ENCODE data around the gene KIF5A. TPM values are rescaled to one million over a fixed set of nuclear protein-coding genes. Genes with fewer than 3 reads are reported as not detected.
"Not testable (repeated sequence)": the region's sequence is repeated elsewhere in the genome, so short reads cannot be mapped to it uniquely, and the experiment has no call there.

Gene KIF5A
- polyA plus RNA-seq, 2 donors, result 0.12 to 0.24 TPM

GRCh38 chr12:57563358-57563757 lies 13.5 kb downstream of the KIF5A start:
- Histone ChIP-seq H3K4me1 (ENCODE audit: control insufficient read depth in 2 of 2, insufficient read depth in 2 of 2, low read length in 1 of 2) (no peaks in the 10 kb centered on the region), H3K36me3 (ENCODE audit: control insufficient read depth in 2 of 2, insufficient read depth in 2 of 2, low read length in 1 of 2) (no peaks in the 10 kb centered on the region), H3K27me3 (ENCODE audit: control insufficient read depth in 1 of 2, insufficient read depth in 2 of 2, low read length in 2 of 2) (no peaks in the 10 kb centered on the region), H3K9me3 (ENCODE audit: control insufficient read depth in 2 of 2, insufficient read depth in 1 of 2, low read depth in 1 of 2, low read length in 1 of 2) (no peaks in the 10 kb centered on the region), H3K4me3 (ENCODE audit: low read depth in 1 of 2, low read length in 2 of 2) (no peak overlapping the region), H3K27ac (ENCODE audit: low read depth in 2 of 2, low read length in 1 of 2) (no peak overlapping the region)
- WGBS, 2 donors, result 68 to 69% methylated on average over 4 of the region's 4 CpGs

GRCh38 chr12:57564178-57564740 lies 14.4 kb downstream of the KIF5A start:
- Histone ChIP-seq H3K4me3 (ENCODE audit: low read depth in 1 of 2, low read length in 2 of 2) (no peak overlapping the region), H3K9me3 (ENCODE audit: control insufficient read depth in 2 of 2, insufficient read depth in 1 of 2, low read depth in 1 of 2, low read length in 1 of 2) (no peaks in the 10 kb centered on the region), H3K36me3 (ENCODE audit: control insufficient read depth in 2 of 2, insufficient read depth in 2 of 2, low read length in 1 of 2) (no peaks in the 10 kb centered on the region), H3K27ac (ENCODE audit: low read depth in 2 of 2, low read length in 1 of 2) (no peak overlapping the region), H3K4me1 (ENCODE audit: control insufficient read depth in 2 of 2, insufficient read depth in 2 of 2, low read length in 1 of 2) (no peaks in the 10 kb centered on the region), H3K27me3 (ENCODE audit: control insufficient read depth in 1 of 2, insufficient read depth in 2 of 2, low read length in 2 of 2) (no peaks in the 10 kb centered on the region)
- 81 to 85% methylated on average over 7 of the region's 7 CpGs for WGBS, 2 donors

- no peak overlapping the region for H3K4me3 ChIP-seq (ENCODE audit: low read depth in 1 of 2, low read length in 2 of 2)
- 78 to 82% methylated on average over 6 of the region's 6 CpGs for WGBS, 2 donors
- no peaks in the 10 kb centered on the region for H3K36me3 ChIP-seq (ENCODE audit: control insufficient read depth in 2 of 2, insufficient read depth in 2 of 2, low read length in 1 of 2)
- H3K4me1 ChIP-seq (ENCODE audit: control insufficient read depth in 2 of 2, insufficient read depth in 2 of 2, low read length in 1 of 2), result no peaks in the 10 kb centered on the region
- no peak overlapping the region for H3K27ac ChIP-seq (ENCODE audit: low read depth in 2 of 2, low read length in 1 of 2)
- no peaks in the 10 kb centered on the region for H3K27me3 ChIP-seq (ENCODE audit: control insufficient read depth in 1 of 2, insufficient read depth in 2 of 2, low read length in 2 of 2)
- no peaks in the 10 kb centered on the region for H3K9me3 ChIP-seq (ENCODE audit: control insufficient read depth in 2 of 2, insufficient read depth in 1 of 2, low read depth in 1 of 2, low read length in 1 of 2)
Measured at GRCh38 chr12:57568838-57569237, 19.0 kb downstream of the KIF5A start.

- WGBS, 2 donors, result 89 to 90% methylated on average over 18 of the region's 18 CpGs
- no peaks in the 10 kb centered on the region for H3K4me1 ChIP-seq (ENCODE audit: control insufficient read depth in 2 of 2, insufficient read depth in 2 of 2, low read length in 1 of 2)
Measured at GRCh38 chr12:57569858-57570257, 20.0 kb downstream of the KIF5A start.

GRCh38 chr12:57570438-57570837 lies 20.6 kb downstream of the KIF5A start:
- not testable (repeated sequence) for H3K9me3 ChIP-seq (ENCODE audit: control insufficient read depth in 2 of 2, insufficient read depth in 1 of 2, low read depth in 1 of 2, low read length in 1 of 2); H3K36me3 ChIP-seq (ENCODE audit: control insufficient read depth in 2 of 2, insufficient read depth in 2 of 2, low read length in 1 of 2); H3K27me3 ChIP-seq (ENCODE audit: control insufficient read depth in 1 of 2, insufficient read depth in 2 of 2, low read length in 2 of 2); H3K27ac ChIP-seq (ENCODE audit: low read depth in 2 of 2, low read length in 1 of 2); H3K4me1 ChIP-seq (ENCODE audit: control insufficient read depth in 2 of 2, insufficient read depth in 2 of 2, low read length in 1 of 2); H3K4me3 ChIP-seq (ENCODE audit: low read depth in 1 of 2, low read length in 2 of 2)
- 85 to 92% methylated on average over 13 of the region's 13 CpGs for WGBS, 2 donors

More at GRCh38 chr12:57569858-57570257, 20.0 kb downstream of the KIF5A start:
- no peak overlapping the region for H3K27ac ChIP-seq (ENCODE audit: low read depth in 2 of 2, low read length in 1 of 2)
- H3K27me3 ChIP-seq (ENCODE audit: control insufficient read depth in 1 of 2, insufficient read depth in 2 of 2, low read length in 2 of 2), result no peaks in the 10 kb centered on the region
- H3K9me3 ChIP-seq (ENCODE audit: control insufficient read depth in 2 of 2, insufficient read depth in 1 of 2, low read depth in 1 of 2, low read length in 1 of 2), result no peaks in the 10 kb centered on the region
- no peaks in the 10 kb centered on the region for H3K36me3 ChIP-seq (ENCODE audit: control insufficient read depth in 2 of 2, insufficient read depth in 2 of 2, low read length in 1 of 2)
- H3K4me3 ChIP-seq (ENCODE audit: low read depth in 1 of 2, low read length in 2 of 2), result no peak overlapping the region

- no peaks in the 10 kb centered on the region for H3K4me1 ChIP-seq (ENCODE audit: control insufficient read depth in 2 of 2, insufficient read depth in 2 of 2, low read length in 1 of 2)
- no peaks in the 10 kb centered on the region for H3K27me3 ChIP-seq (ENCODE audit: control insufficient read depth in 1 of 2, insufficient read depth in 2 of 2, low read length in 2 of 2)
- no peaks in the 10 kb centered on the region for H3K36me3 ChIP-seq (ENCODE audit: control insufficient read depth in 2 of 2, insufficient read depth in 2 of 2, low read length in 1 of 2)
- no peak overlapping the region for H3K4me3 ChIP-seq (ENCODE audit: low read depth in 1 of 2, low read length in 2 of 2)
- H3K9me3 ChIP-seq (ENCODE audit: control insufficient read depth in 2 of 2, insufficient read depth in 1 of 2, low read depth in 1 of 2, low read length in 1 of 2), result no peaks in the 10 kb centered on the region
- 79 to 83% methylated on average over 12 of the region's 12 CpGs for WGBS, 2 donors
- no peak overlapping the region for H3K27ac ChIP-seq (ENCODE audit: low read depth in 2 of 2, low read length in 1 of 2)
Measured at GRCh38 chr12:57571926-57572762, 22.3 kb downstream of the KIF5A start.

GRCh38 chr12:57574795-57575194 lies 25.0 kb downstream of the KIF5A start:
- WGBS, 2 donors, result 83 to 88% methylated on average over 10 of the region's 10 CpGs

GRCh38 chr12:57575771-57576612 lies 26.1 kb downstream of the KIF5A start:
- WGBS, 2 donors, result 76 to 87% methylated on average over 12 of the region's 12 CpGs
- H3K27ac ChIP-seq (ENCODE audit: low read depth in 2 of 2, low read length in 1 of 2), result no peak overlapping the region

More at GRCh38 chr12:57574795-57575194, 25.0 kb downstream of the KIF5A start:
- no peak overlapping the region for H3K27ac ChIP-seq (ENCODE audit: low read depth in 2 of 2, low read length in 1 of 2)
- H3K36me3 ChIP-seq (ENCODE audit: control insufficient read depth in 2 of 2, insufficient read depth in 2 of 2, low read length in 1 of 2), result no peaks in the 10 kb centered on the region
- H3K4me3 ChIP-seq (ENCODE audit: low read depth in 1 of 2, low read length in 2 of 2), result no peak overlapping the region
- H3K9me3 ChIP-seq (ENCODE audit: control insufficient read depth in 2 of 2, insufficient read depth in 1 of 2, low read depth in 1 of 2, low read length in 1 of 2), result no peaks in the 10 kb centered on the region
- H3K27me3 ChIP-seq (ENCODE audit: control insufficient read depth in 1 of 2, insufficient read depth in 2 of 2, low read length in 2 of 2), result no peaks in the 10 kb centered on the region
- no peaks in the 10 kb centered on the region for H3K4me1 ChIP-seq (ENCODE audit: control insufficient read depth in 2 of 2, insufficient read depth in 2 of 2, low read length in 1 of 2)

GRCh38 chr12:57576613-57577160 lies 26.8 kb downstream of the KIF5A start:
- Histone ChIP-seq H3K4me3 (ENCODE audit: low read depth in 1 of 2, low read length in 2 of 2) (no peak overlapping the region), H3K27ac (ENCODE audit: low read depth in 2 of 2, low read length in 1 of 2) (no peak overlapping the region), H3K9me3 (ENCODE audit: control insufficient read depth in 2 of 2, insufficient read depth in 1 of 2, low read depth in 1 of 2, low read length in 1 of 2) (no peaks in the 10 kb centered on the region), H3K27me3 (ENCODE audit: control insufficient read depth in 1 of 2, insufficient read depth in 2 of 2, low read length in 2 of 2) (no peaks in the 10 kb centered on the region), H3K36me3 (ENCODE audit: control insufficient read depth in 2 of 2, insufficient read depth in 2 of 2, low read length in 1 of 2) (no peaks in the 10 kb centered on the region), H3K4me1 (ENCODE audit: control insufficient read depth in 2 of 2, insufficient read depth in 2 of 2, low read length in 1 of 2) (no peaks in the 10 kb centered on the region)
- WGBS, 2 donors, result 70 to 72% methylated on average over 9 of the region's 9 CpGs

More at GRCh38 chr12:57575771-57576612, 26.1 kb downstream of the KIF5A start:
- H3K4me3 ChIP-seq (ENCODE audit: low read depth in 1 of 2, low read length in 2 of 2), result no peak overlapping the region
- H3K4me1 ChIP-seq (ENCODE audit: control insufficient read depth in 2 of 2, insufficient read depth in 2 of 2, low read length in 1 of 2), result no peaks in the 10 kb centered on the region
- no peaks in the 10 kb centered on the region for H3K36me3 ChIP-seq (ENCODE audit: control insufficient read depth in 2 of 2, insufficient read depth in 2 of 2, low read length in 1 of 2)
- no peaks in the 10 kb centered on the region for H3K9me3 ChIP-seq (ENCODE audit: control insufficient read depth in 2 of 2, insufficient read depth in 1 of 2, low read depth in 1 of 2, low read length in 1 of 2)
- no peaks in the 10 kb centered on the region for H3K27me3 ChIP-seq (ENCODE audit: control insufficient read depth in 1 of 2, insufficient read depth in 2 of 2, low read length in 2 of 2)

Measured in esophagus (tissue), 2 donors.